Trophoblast cell (in vitro differentiated cells and primary cell): ENCODE results near the gene DCC.

Experiments used
- DNase-seq, 2 donors: peaks; one replicate each; pipeline ENCODE4 v3.0.0-alpha.2; 2016
- H2AFZ ChIP-seq: 2 replicates; pipeline ENCODE4 v1.6.1; 2013; ENCODE audit warnings: low read length, moderate library complexity, mild to moderate bottlenecking; ENCODE audit not compliant: insufficient read depth, poor library complexity
- H2AK5ac ChIP-seq: 2 replicates; pipeline ENCODE4 v1.6.1; 2013; ENCODE audit warnings: mild to moderate bottlenecking, low read length
- H2BK120ac ChIP-seq: 2 replicates; pipeline ENCODE4 v1.6.1; 2013; ENCODE audit warnings: low read length, mild to moderate bottlenecking, moderate library complexity; ENCODE audit not compliant: insufficient read depth, poor library complexity
- H2BK12ac ChIP-seq: 2 replicates; pipeline ENCODE4 v1.6.1; 2013; ENCODE audit warnings: mild to moderate bottlenecking, low read length, moderate library complexity
- H2BK5ac ChIP-seq: 2 replicates; pipeline ENCODE4 v1.6.1; 2013; ENCODE audit warnings: low read length, low read depth, moderate library complexity, mild to moderate bottlenecking; ENCODE audit not compliant: poor library complexity
- H3K14ac ChIP-seq: 2 replicates; pipeline ENCODE4 v1.6.1; 2013; ENCODE audit warnings: mild to moderate bottlenecking, low read length
- H3K18ac ChIP-seq: 2 replicates; pipeline ENCODE4 v1.6.1; 2013; ENCODE audit warnings: mild to moderate bottlenecking, low read length
- H3K23ac ChIP-seq: 2 replicates; pipeline ENCODE4 v1.6.1; 2013; ENCODE audit warnings: low read length
- H3K27ac ChIP-seq: 2 replicates; pipeline ENCODE4 v1.5.1; 2013; ENCODE audit warnings: low read depth, mild to moderate bottlenecking, inconsistent platforms, low read length, moderate library complexity
- H3K27me3 ChIP-seq: 2 replicates; pipeline ENCODE4 v1.6.1; 2013; ENCODE audit warnings: inconsistent platforms, mild to moderate bottlenecking, low read length, moderate library complexity; ENCODE audit not compliant: insufficient read depth
- H3K36me3 ChIP-seq, 2 experiments: 1 replicate in 1 of 2; 2 replicates in 1 of 2; pipeline ENCODE4 v1.6.1; 2013; ENCODE audit warnings: low read length in 2 of 2, mild to moderate bottlenecking in 2 of 2, moderate library complexity in 1 of 2; ENCODE audit not compliant: insufficient read depth in 2 of 2, control insufficient read depth in 1 of 2
- H3K4ac ChIP-seq: 2 replicates; pipeline ENCODE4 v1.6.1; 2013; ENCODE audit warnings: low read depth, mild to moderate bottlenecking, low read length, moderate library complexity
- H3K4me1 ChIP-seq, 2 experiments: 1 replicate in 1 of 2; 2 replicates in 1 of 2; pipeline ENCODE4 v1.6.1; 2013; ENCODE audit warnings: low read length in 2 of 2, mild to moderate bottlenecking in 2 of 2, moderate library complexity in 1 of 2; ENCODE audit not compliant: insufficient read depth in 2 of 2, control insufficient read depth in 1 of 2
- H3K4me2 ChIP-seq: 2 replicates; pipeline ENCODE4 v1.6.1; 2013; ENCODE audit warnings: inconsistent platforms, mild to moderate bottlenecking, low read length, moderate library complexity
- H3K4me3 ChIP-seq: 2 replicates; pipeline ENCODE4 v1.5.1; 2013; ENCODE audit warnings: mild to moderate bottlenecking, low read depth, low read length, inconsistent platforms
- H3K79me1 ChIP-seq: one replicate; pipeline ENCODE4 v1.6.1; 2013; ENCODE audit warnings: low read length
- H3K79me2 ChIP-seq: 2 replicates; pipeline ENCODE4 v1.6.1; 2013; ENCODE audit warnings: low read length, mild to moderate bottlenecking; ENCODE audit not compliant: control insufficient read depth, insufficient read depth, poor library complexity
- H3K9ac ChIP-seq: 2 replicates; pipeline ENCODE4 v1.6.1; 2013; ENCODE audit warnings: mild to moderate bottlenecking, low read length
- H3K9me3 ChIP-seq: 2 replicates; pipeline ENCODE4 v1.6.1; 2013; ENCODE audit warnings: low read depth, mild to moderate bottlenecking, control low read depth, inconsistent platforms, low read length; ENCODE audit not compliant: insufficient read depth
- H4K12ac ChIP-seq: 2 replicates; pipeline ENCODE4 v1.6.1; 2013; ENCODE audit warnings: low read depth, mild to moderate bottlenecking, low read length, moderate library complexity
- H4K8ac ChIP-seq: 2 replicates; pipeline ENCODE4 v1.6.1; 2013; ENCODE audit warnings: low read depth, mild to moderate bottlenecking, low read length, moderate library complexity
- H4K91ac ChIP-seq: one replicate; pipeline ENCODE4 v1.6.1; 2013; ENCODE audit warnings: low read depth, mild to moderate bottlenecking, low read length, moderate library complexity
- WGBS: extraction: QIAGEN DNeasy Blood & Tissue Kit; methylation state at CpG from one replicate; pipeline ENCODE4 v1.1.7; 2013; ENCODE audit warnings: missing lambda C conversion rate; ENCODE audit not compliant: insufficient read length, insufficient coverage; ENCODE audit errors: extremely low coverage; 5-methylcytosine and 5-hydroxymethylcytosine counted together

Gene DCC

GRCh38 chr18:52499016-52499415 is 159.0 kb downstream of the DCC start:
- WGBS = no CpG with 5 or more reads among the region's 6 CpGs
- Histone ChIP-seq H3K36me3 (no peaks in the 10 kb centered on the region), H3K4ac (no peak overlapping the region)

DNA sequence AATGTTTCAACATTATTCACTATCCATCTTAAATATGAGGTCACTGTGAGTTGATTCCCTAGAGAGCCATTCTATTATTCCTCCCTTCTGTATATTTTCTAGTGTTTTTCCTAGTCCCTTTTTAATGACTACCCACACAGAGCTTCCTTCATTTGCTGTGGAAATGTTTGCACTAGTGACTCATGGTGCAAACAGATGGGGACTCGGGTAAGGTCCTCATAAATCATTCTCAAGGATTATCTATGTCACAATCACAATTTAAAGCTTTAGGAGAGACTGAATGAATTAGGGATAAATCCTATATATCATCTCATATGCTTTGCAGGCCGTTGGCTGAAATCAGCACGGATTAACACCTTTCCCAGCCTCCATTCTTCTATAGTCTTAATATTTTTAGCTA is 159.6 kb downstream of the DCC start:
- Histone ChIP-seq H3K4me3 (no peak overlapping the region), H2AK5ac (no peak overlapping the region), H3K27me3 (no peaks in the 10 kb centered on the region), H3K79me2 (no peaks in the 10 kb centered on the region), H4K8ac (no peak overlapping the region), H2BK12ac (no peak overlapping the region), H4K12ac (no peak overlapping the region), H3K27ac (no peak overlapping the region), H3K9ac (no peak overlapping the region), H3K18ac (no peak overlapping the region), H3K4ac (no peak overlapping the region), H3K79me1 (no peaks in the 10 kb centered on the region), H3K23ac (no peak overlapping the region), H2BK5ac (no peak overlapping the region), H3K9me3 (no peaks in the 10 kb centered on the region), H4K91ac (no peak overlapping the region), H2AFZ (no peak overlapping the region), H3K4me2 (no peak overlapping the region), H2BK120ac (no peak overlapping the region), H3K4me1 (no peaks in the 10 kb centered on the region), H3K36me3 (no peaks in the 10 kb centered on the region), H3K14ac (no peak overlapping the region)
- WGBS = no CpG with 5 or more reads among the region's 3 CpGs
- DNase-seq = no peak

More at GRCh38 chr18:52499016-52499415, 159.0 kb downstream of the DCC start:
- no peak overlapping the region for H4K8ac ChIP-seq
- no peaks in the 10 kb centered on the region for H3K79me2 ChIP-seq
- DNase-seq = no peak
- H3K4me3 ChIP-seq = no peak overlapping the region
- H3K27me3 ChIP-seq = no peaks in the 10 kb centered on the region
- no peak overlapping the region for H3K4me2 ChIP-seq
- H3K14ac ChIP-seq = no peak overlapping the region
- no peak overlapping the region for H2AFZ ChIP-seq
- H3K9me3 ChIP-seq = no peaks in the 10 kb centered on the region
- H2BK12ac ChIP-seq = no peak overlapping the region
- no peak overlapping the region for H3K27ac ChIP-seq
- H3K79me1 ChIP-seq = no peaks in the 10 kb centered on the region
- no peak overlapping the region for H3K9ac ChIP-seq
- no peaks in the 10 kb centered on the region for H3K4me1 ChIP-seq
- no peak overlapping the region for H3K18ac ChIP-seq
- H2BK5ac ChIP-seq = no peak overlapping the region
- H3K23ac ChIP-seq = no peak overlapping the region
- H4K12ac ChIP-seq = no peak overlapping the region
- H4K91ac ChIP-seq = no peak overlapping the region
- H2BK120ac ChIP-seq = no peak overlapping the region
- H2AK5ac ChIP-seq = no peak overlapping the region

GRCh38 chr18:52504589-52504988 is 164.6 kb downstream of the DCC start:
- Histone ChIP-seq H3K14ac (no peak overlapping the region), H3K27me3 (no peaks in the 10 kb centered on the region), H3K4me3 (no peak overlapping the region), H4K91ac (no peak overlapping the region), H3K27ac (no peak overlapping the region), H3K18ac (no peak overlapping the region), H2AK5ac (no peak overlapping the region), H3K79me2 (no peaks in the 10 kb centered on the region), H2BK12ac (no peak overlapping the region), H3K36me3 (no peaks in the 10 kb centered on the region), H2AFZ (no peak overlapping the region), H2BK120ac (no peak overlapping the region), H4K8ac (no peak overlapping the region), H3K79me1 (no peaks in the 10 kb centered on the region), H3K9ac (no peak overlapping the region), H3K9me3 (no peaks in the 10 kb centered on the region), H4K12ac (no peak overlapping the region), H2BK5ac (no peak overlapping the region), H3K4me2 (no peak overlapping the region), H3K4ac (no peak overlapping the region), H3K23ac (no peak overlapping the region), H3K4me1 (no peaks in the 10 kb centered on the region)
- no peak for DNase-seq
- WGBS = no CpG with 5 or more reads among the region's 5 CpGs

DNA sequence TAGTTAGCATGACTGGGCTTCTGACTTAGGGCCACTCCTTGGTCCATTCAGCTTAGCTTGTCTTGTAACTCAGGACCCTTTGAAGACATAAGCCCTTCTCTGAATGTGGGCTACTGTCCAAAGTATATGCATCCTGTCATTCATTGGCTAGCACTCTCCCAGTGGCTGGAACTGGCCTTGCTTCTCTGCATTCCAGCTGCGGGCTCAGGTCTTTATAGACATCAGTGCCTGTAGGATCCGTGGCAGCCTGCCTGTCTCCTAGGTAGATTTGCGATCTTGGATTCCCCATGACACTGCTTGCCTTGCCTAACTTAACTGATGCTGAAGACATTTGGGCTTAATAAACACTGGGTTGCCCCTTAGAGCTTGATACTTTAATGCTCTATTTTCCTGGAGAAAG is 170.1 kb downstream of the DCC start:
- Histone ChIP-seq H2AK5ac (no peak overlapping the region), H4K8ac (no peak overlapping the region), H3K9ac (no peak overlapping the region), H3K4me2 (no peak overlapping the region), H3K36me3 (no peaks in the 10 kb centered on the region), H3K4me3 (no peak overlapping the region), H3K23ac (no peak overlapping the region), H3K4ac (no peak overlapping the region), H4K91ac (no peak overlapping the region), H2BK12ac (no peak overlapping the region), H3K27ac (no peak overlapping the region), H2AFZ (no peak overlapping the region), H3K18ac (no peak overlapping the region), H4K12ac (no peak overlapping the region), H3K79me1 (no peaks in the 10 kb centered on the region), H3K9me3 (no peaks in the 10 kb centered on the region), H2BK120ac (no peak overlapping the region), H3K14ac (no peak overlapping the region), H2BK5ac (no peak overlapping the region), H3K27me3 (no peaks in the 10 kb centered on the region), H3K79me2 (no peaks in the 10 kb centered on the region), H3K4me1 (no peaks in the 10 kb centered on the region)
- no CpG with 5 or more reads among the region's 3 CpGs for WGBS
- no peak for DNase-seq
